CD14-positive monocyte (primary cell): Measurements from ENCODE around the gene AANAT. TPM values are rescaled to one million over a fixed set of nuclear protein-coding genes. Genes with fewer than 3 reads are reported as not detected.
A peak's percentile ranks its signal among the peaks of the same experiment; 100 is the strongest.

ENCODE experiments used
- DNase-seq, 3 donors: peaks; one replicate each; pipeline ENCODE4 v3.0.0-alpha.2; 2011 to 2022
- H2AFZ ChIP-seq: 2 replicates; pipeline ENCODE4 v1.6.0; 2012; ENCODE audit warnings: mild to moderate bottlenecking, low read depth, low read length, inconsistent platforms; ENCODE audit not compliant: insufficient read depth, poor library complexity, severe bottlenecking
- H3K27ac ChIP-seq, 2 donors: 1 replicate in 1 of 2; 2 replicates in 1 of 2; pipeline ENCODE4 v1.5.1; 2012 to 2013; ENCODE audit warnings: low read length in 2 of 2, control low read depth in 1 of 2, inconsistent platforms in 1 of 2, low read depth in 1 of 2, mild to moderate bottlenecking in 1 of 2
- H3K27me3 ChIP-seq, 2 donors: one replicate each; pipeline versions ENCODE4 v1.6.0 to v1.6.1; 2011 to 2013; ENCODE audit warnings: low read length in 2 of 2; ENCODE audit not compliant: control insufficient read depth in 2 of 2, insufficient read depth in 2 of 2
- H3K36me3 ChIP-seq, 2 donors: replicated peaks in 1 of 2; 1 replicate in 1 of 2; 2 replicates in 1 of 2; pipeline versions ENCODE4 v1.5.1 to v1.6.1; 2012 to 2013; ENCODE audit warnings: low read length in 2 of 2, control low read depth in 1 of 2, inconsistent platforms in 1 of 2, mild to moderate bottlenecking in 1 of 2; ENCODE audit not compliant: insufficient read depth in 2 of 2, control insufficient read depth in 1 of 2
- H3K4me1 ChIP-seq, 2 donors: 1 replicate in 1 of 2; 2 replicates in 1 of 2; pipeline versions ENCODE4 v1.5.1 to v1.6.1; 2012 to 2013; ENCODE audit warnings: low read length in 2 of 2, control low read depth in 1 of 2, inconsistent platforms in 1 of 2, mild to moderate bottlenecking in 1 of 2, moderate library complexity in 1 of 2; ENCODE audit not compliant: insufficient read depth in 2 of 2, control insufficient read depth in 1 of 2
- H3K4me2 ChIP-seq: replicated peaks from 2 replicates; pipeline ENCODE3; 2012; ENCODE audit warnings: low read length, moderate library complexity, mild to moderate bottlenecking; ENCODE audit not compliant: poor library complexity, severe bottlenecking; ENCODE audit errors: extremely low read depth
- H3K4me3 ChIP-seq, 3 experiments: fragments of 200-600 bp in 1 of 3; sonication (generic) in 1 of 3; replicated peaks in 1 of 3; 1 replicate in 2 of 3; 2 replicates in 1 of 3; pipeline ENCODE4 v1.5.1; 2011 to 2013; ENCODE audit warnings: low read length in 3 of 3, mild to moderate bottlenecking in 3 of 3, control low read depth in 2 of 3, low read depth in 2 of 3, inconsistent platforms in 1 of 3, moderate library complexity in 1 of 3
- H3K79me2 ChIP-seq: 2 replicates; pipeline ENCODE4 v1.6.0; 2012; ENCODE audit warnings: mild to moderate bottlenecking, control low read depth, inconsistent platforms, low read length, moderate library complexity; ENCODE audit not compliant: insufficient read depth
- H3K9ac ChIP-seq: 2 replicates; pipeline ENCODE4 v1.6.0; 2017; ENCODE audit warnings: low read length, mild to moderate bottlenecking; ENCODE audit not compliant: insufficient read depth, poor library complexity, severe bottlenecking
- H3K9me3 ChIP-seq, 2 donors: replicated peaks in 1 of 2; 1 replicate in 1 of 2; 2 replicates in 1 of 2; pipeline versions ENCODE4 v1.5.1 to v1.6.1; 2012 to 2013; ENCODE audit warnings: low read length in 2 of 2, control low read depth in 1 of 2; ENCODE audit not compliant: control insufficient read depth in 1 of 2, insufficient read depth in 1 of 2
- H4K20me1 ChIP-seq: 2 replicates; pipeline ENCODE4 v1.6.0; 2012; ENCODE audit warnings: mild to moderate bottlenecking, low read length, control low read depth, moderate library complexity; ENCODE audit not compliant: insufficient read depth
- H3K27ac Mint-ChIP-seq, 7 donors: one replicate each; pipeline ENCODE4 v1.8.0; 2020; ENCODE audit warnings: mild to moderate bottlenecking in 7 of 7, mixed read lengths in 7 of 7, moderate library complexity in 6 of 7, inconsistent platforms in 2 of 7
- H3K27me3 Mint-ChIP-seq, 3 donors: one replicate each; pipeline ENCODE4 v1.8.0; 2021 to 2022; ENCODE audit warnings: low read depth in 3 of 3, mild to moderate bottlenecking in 3 of 3, mixed read lengths in 3 of 3, moderate library complexity in 3 of 3, inconsistent platforms in 1 of 3
- H3K36me3 Mint-ChIP-seq, 2 donors: one replicate each; pipeline ENCODE4 v1.8.0; 2020; ENCODE audit warnings: mixed read lengths in 2 of 2, inconsistent platforms in 1 of 2, mild to moderate bottlenecking in 1 of 2
- H3K4me1 Mint-ChIP-seq: one replicate; pipeline ENCODE4 v1.8.0; 2020; ENCODE audit warnings: mild to moderate bottlenecking, mixed read lengths
- H3K4me3 Mint-ChIP-seq, 2 donors: one replicate each; pipeline ENCODE4 v1.8.0; 2020; ENCODE audit warnings: mild to moderate bottlenecking in 2 of 2, mixed read lengths in 2 of 2, moderate library complexity in 1 of 2
- H3K9me3 Mint-ChIP-seq, 7 donors: one replicate each; pipeline ENCODE4 v1.8.0; 2020 to 2022; ENCODE audit warnings: mixed read lengths in 7 of 7, mild to moderate bottlenecking in 6 of 7, moderate library complexity in 6 of 7, inconsistent platforms in 2 of 7
- WGBS: methylation state at CpG from one replicate; pipeline ENCODE4 v1.1.5; 2013; ENCODE audit warnings: missing lambda C conversion rate; ENCODE audit not compliant: insufficient coverage; 5-methylcytosine and 5-hydroxymethylcytosine counted together
- intact Hi-C, 2 donors: fragments of 100-400 bp; cut with micrococcal nuclease; formaldehyde crosslinking; loops; one replicate each; pipeline versions ENCODE4 v1.15.0 to v1.15.1; 2023
- polyA plus RNA-seq, 3 donors: library from polyadenylated mRNA; depleted of rRNA in 1 of 3; unstranded in 2 of 3; stranded (reverse) in 1 of 3; fragments of 300-500 nt in 2 of 3; fragments of >200 nt in 1 of 3; fragmentation: Illumina TruSeq in 2 of 3; gene quantifications; 1 replicate in 2 of 3; 2 replicates in 1 of 3; pipeline ENCODE4 v1.2.3, GENCODE V29; 2012 to 2021
- TF ChIP-seq, protein P1 (sequence below): fragments of 200-600 bp; IDR thresholded peaks from one replicate; pipeline ENCODE4 v1.8.0; 2022; ENCODE audit warnings: antibody characterized with exemption, mild to moderate bottlenecking

AANAT gene
- polyA plus RNA-seq, 3 donors, result not detected

- 100% methylated on average over 1 of the region's 6 CpGs for WGBS
These were observed 35.4 kb upstream of the AANAT start for GRCh38 chr17:76432004-76432403.

GRCh38 chr17:76432712-76433336, 34.6 kb upstream of the AANAT start:
- no peak overlapping the region for H3K4me3 ChIP-seq
- H2AFZ ChIP-seq, result no peak overlapping the region
- Mint-ChIP-seq H3K4me3 (no peak overlapping the region), H3K9me3 (no peaks in the 10 kb centered on the region), H3K27ac (no peak overlapping the region), H3K36me3 (peaks cover 12 to 18% of the 10 kb centered on the region in 2 donors), H3K4me1 (peaks cover 14% of the 10 kb centered on the region), H3K27me3 (peaks cover 0 to 1% (median 0%) of the 10 kb centered on the region in 3 donors)
- H3K27me3 ChIP-seq, result no peaks in the 10 kb centered on the region
- WGBS, result no CpG with 5 or more reads among the region's 3 CpGs
- DNase-seq, result no peak
- no peak overlapping the region for H3K27ac ChIP-seq
- TF ChIP-seq, protein P1, sequence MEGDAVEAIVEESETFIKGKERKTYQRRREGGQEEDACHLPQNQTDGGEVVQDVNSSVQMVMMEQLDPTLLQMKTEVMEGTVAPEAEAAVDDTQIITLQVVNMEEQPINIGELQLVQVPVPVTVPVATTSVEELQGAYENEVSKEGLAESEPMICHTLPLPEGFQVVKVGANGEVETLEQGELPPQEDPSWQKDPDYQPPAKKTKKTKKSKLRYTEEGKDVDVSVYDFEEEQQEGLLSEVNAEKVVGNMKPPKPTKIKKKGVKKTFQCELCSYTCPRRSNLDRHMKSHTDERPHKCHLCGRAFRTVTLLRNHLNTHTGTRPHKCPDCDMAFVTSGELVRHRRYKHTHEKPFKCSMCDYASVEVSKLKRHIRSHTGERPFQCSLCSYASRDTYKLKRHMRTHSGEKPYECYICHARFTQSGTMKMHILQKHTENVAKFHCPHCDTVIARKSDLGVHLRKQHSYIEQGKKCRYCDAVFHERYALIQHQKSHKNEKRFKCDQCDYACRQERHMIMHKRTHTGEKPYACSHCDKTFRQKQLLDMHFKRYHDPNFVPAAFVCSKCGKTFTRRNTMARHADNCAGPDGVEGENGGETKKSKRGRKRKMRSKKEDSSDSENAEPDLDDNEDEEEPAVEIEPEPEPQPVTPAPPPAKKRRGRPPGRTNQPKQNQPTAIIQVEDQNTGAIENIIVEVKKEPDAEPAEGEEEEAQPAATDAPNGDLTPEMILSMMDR, result peak; percentile 71
- no peaks in the 10 kb centered on the region for H3K4me1 ChIP-seq
- H3K9ac ChIP-seq, result no peak overlapping the region
- no peaks in the 10 kb centered on the region for H3K9me3 ChIP-seq
- peaks cover 71% of the 10 kb centered on the region for H4K20me1 ChIP-seq
- H3K4me2 ChIP-seq, result no peak overlapping the region
- intact Hi-C loops, result no loop called here
- peaks cover 41% of the 10 kb centered on the region for H3K79me2 ChIP-seq
- H3K36me3 ChIP-seq, result no peaks in the 10 kb centered on the region

More at GRCh38 chr17:76432004-76432403, 35.4 kb upstream of the AANAT start:
- intact Hi-C loops, result no loop called here
- no peaks in the 10 kb centered on the region for H3K9me3 Mint-ChIP-seq
- H3K4me2 ChIP-seq, result no peak overlapping the region
- H2AFZ ChIP-seq, result no peak overlapping the region
- no peak overlapping the region for H3K4me3 Mint-ChIP-seq
- H3K36me3 ChIP-seq, result no peaks in the 10 kb centered on the region
- TF ChIP-seq, protein P1, result no peak
- no peak overlapping the region for H3K9ac ChIP-seq
- peaks cover 45% of the 10 kb centered on the region for H3K79me2 ChIP-seq
- H3K27ac Mint-ChIP-seq, result no peak overlapping the region
- H3K27ac ChIP-seq, result no peak overlapping the region
- H3K4me1 ChIP-seq, result no peaks in the 10 kb centered on the region
- H3K4me1 Mint-ChIP-seq, result peaks cover 19% of the 10 kb centered on the region
- no peak overlapping the region for H3K4me3 ChIP-seq
- no peaks in the 10 kb centered on the region for H3K27me3 ChIP-seq
- H3K36me3 Mint-ChIP-seq, result peaks cover 12 to 18% of the 10 kb centered on the region in 2 donors
- no peak for DNase-seq
- peaks cover 73% of the 10 kb centered on the region for H4K20me1 ChIP-seq
- no peaks in the 10 kb centered on the region for H3K9me3 ChIP-seq
- H3K27me3 Mint-ChIP-seq, result peaks cover 0 to 1% (median 0%) of the 10 kb centered on the region in 3 donors
